Measurements from ENCODE around the gene GARIN5A. TPM values are rescaled to one million over a fixed set of nuclear protein-coding genes. Genes with fewer than 3 reads are reported as not detected.
A peak's percentile ranks its signal among the peaks of the same experiment; 100 is the strongest.

Gene GARIN5A
- total and polyA plus RNA-seq, 9 of the 15 experiments (the other 6 are each of a cell fraction or from before 2014, with no cell fraction given) = 0.10 to 0.82 (median 0.23) TPM; not detected in 2

GRCh38 chr19:50492303-50493052 lies 15.8 kb upstream of the GARIN5A start:
- in situ Hi-C loops (cut with MboI) = no loop called here

More at GRCh38 chr19:50492303-50493052, 15.8 kb upstream of the GARIN5A start:
- POLR2A ChIA-PET = no interaction called here
- H3K36me3 ChIP-seq (ENCODE audit: control insufficient read depth, insufficient read depth, low read length) = no peaks in the 10 kb centered on the region
- H3K4me1 ChIP-seq (replicated peaks in 1 of 2; ENCODE audit: control insufficient read depth in 2 of 2, insufficient read depth in 2 of 2, low read length in 2 of 2) = peaks cover 3 to 31% of the 10 kb centered on the region in 2 experiments; a peak in 3 of 5 replicates
- peaks cover 0 to 10% of the 10 kb centered on the region in 2 experiments; a peak in 2 of 5 replicates for H3K27me3 ChIP-seq (ENCODE audit: control insufficient read depth in 2 of 2, insufficient read depth in 2 of 2, low read length in 2 of 2)
- H4K20me1 ChIP-seq (replicated peaks; ENCODE audit: control insufficient read depth, insufficient read depth, low read length) = no peaks in the 10 kb centered on the region
- H3K9ac ChIP-seq (ENCODE audit: insufficient read depth in 1 of 2, low read depth in 2 of 2, low read length in 2 of 2) = 0 out of 4 replicates have a peak overlapping the region, but pooled peaks of 1 of the 2 experiments have one; percentile 58
- peak overlapping the region; percentile 24; the same call in 1 of the 2 replicates for H3K4me2 ChIP-seq (ENCODE audit: insufficient read depth, low read length)
- no peaks in the 10 kb centered on the region; the same call in 1 of the 2 replicates for H3K9me3 ChIP-seq (replicated peaks; ENCODE audit: control insufficient read depth, insufficient read depth, low read depth, low read length)
- CTCF ChIA-PET (ENCODE audit: low intra/inter-chr PET ratio) = interaction anchor here (0.6 kb wide), 1 partner anchor 289 kb away, joined by 3 read pairs; no protein-coding TSS in a partner anchor
- no TSS peak for BruUV-seq (replicated peaks)
- no peaks in the 10 kb centered on the region for H3K9me1 ChIP-seq (ENCODE audit: control insufficient read depth, insufficient read depth, low read length)
- no peak overlapping the region for H2AFZ ChIP-seq (ENCODE audit: low read depth, low read length)
- no peak overlapping the region for H3K27ac ChIP-seq (ENCODE audit: extremely low read depth, low read depth, low read length)
- no peaks in the 10 kb centered on the region for H3K79me2 ChIP-seq (ENCODE audit: control insufficient read depth, insufficient read depth, low read length)
- TF ChIP-seq MTA1 (IDR thresholded peaks at IDR 0.05; ENCODE audit: borderline replicate concordance) = no peak
- TF ChIP-seq EGR1 (conservative IDR thresholded peaks at IDR 0.05) = peak; percentile 33
- 0 out of 2 replicates have a peak, but pooled peaks have one; percentile 8 for TF ChIP-seq DPF2 (IDR thresholded peaks at IDR 0.05)
- peak; percentile 5 for TF ChIP-seq PRDM10 (IDR thresholded peaks at IDR 0.05; ENCODE audit: partially characterized antibody)
- TF ChIP-seq PKNOX1 (IDR thresholded peaks at IDR 0.05) = peak; percentile 54
- TF ChIP-seq NBN (IDR thresholded peaks at IDR 0.05; ENCODE audit: low read depth) = no peak
- peak; percentile 88 for TF ChIP-seq ZNF263 (CRISPR knock-in tag; IDR thresholded peaks at IDR 0.05; ENCODE audit: borderline replicate concordance)
- TF ChIP-seq KDM1A (IDR thresholded peaks at IDR 0.05) = 0 out of 4 replicates have a peak, but pooled peaks of 1 of the 2 experiments have one; percentile 21
- TF ChIP-seq CEBPB (tag; IDR thresholded peaks at IDR 0.05) = peak; percentile 22; the same call in 1 of the 2 replicates
- TF ChIP-seq ZHX1 (conservative IDR thresholded peaks at IDR 0.05; ENCODE audit: low read length) = no peak
- TF ChIP-seq SAFB2 (IDR thresholded peaks at IDR 0.05; ENCODE audit: borderline replicate concordance, low read depth, low read length, severe bottlenecking) = no peak
- peak in 1 of 2 experiments; percentile 29; a peak in 1 of 4 replicates for TF ChIP-seq NRF1 (conservative IDR thresholded peaks at IDR 0.05 in 1 of 2, IDR thresholded peaks at IDR 0.05 in 1 of 2)
- TF ChIP-seq SUPT5H (IDR thresholded peaks at IDR 0.05) = 0 out of 2 replicates have a peak, but pooled peaks have one; percentile 11
- 3% methylated on average over 8 of the region's 12 CpGs for WGBS (ENCODE audit: insufficient coverage, low coverage, missing lambda C conversion rate)
- ATAC-seq = peak; percentile 87
- FAIRE-seq = peak; percentile 23
- DNase-seq (ENCODE audit: extremely low read depth in 1 of 4, low spot score in 3 of 4) = peak; percentile 50 to 60 (median 56)
- intact Hi-C loops (cut with micrococcal nuclease) = no loop called here
- no peak overlapping the region for H3K4me3 ChIP-seq
